Measurements from ENCODE around the gene DCTN4. TPM values are rescaled to one million over a fixed set of nuclear protein-coding genes. Genes with fewer than 3 reads are reported as not detected.

Gene DCTN4
- total RNA-seq, 1 experiment from 2014 or later = 48.5 TPM

GRCh38 chr5:150674341-150674821 is 84.4 kb downstream of the DCTN4 start:
- Histone ChIP-seq H4K5ac (ENCODE audit: insufficient read length, low read depth, low read length) (no peak overlapping the region), H3K14ac (ENCODE audit: insufficient read depth, low read length) (no peak overlapping the region), H2BK20ac (ENCODE audit: low read depth, low read length, poor library complexity, severe bottlenecking) (no peak overlapping the region), H3K56ac (ENCODE audit: insufficient read length, low read depth, low read length) (no peak overlapping the region), H3K23me2 (ENCODE audit: insufficient read length, low read depth, low read length, poor library complexity, severe bottlenecking) (peaks cover 7% of the 10 kb centered on the region), H2BK5ac (ENCODE audit: insufficient read length, low read length) (no peak overlapping the region), H2BK120ac (ENCODE audit: low read depth, low read length, poor library complexity, severe bottlenecking) (no peak overlapping the region), H3K4ac (ENCODE audit: low read depth, low read length) (no peak overlapping the region), H3K27me3 (ENCODE audit: insufficient read depth, low read length) (no peaks in the 10 kb centered on the region), H3K9ac (ENCODE audit: extremely low read depth, insufficient read length, low read length) (no peak overlapping the region), H3K27ac (ENCODE audit: insufficient read length, low read depth, low read length) (no peak overlapping the region), H3K18ac (ENCODE audit: insufficient read length, low read depth, low read length) (no peak overlapping the region), H3K9me3 (ENCODE audit: control insufficient read depth, low read depth, low read length) (no peaks in the 10 kb centered on the region), H2AK5ac (ENCODE audit: insufficient read length, low read length) (no peak overlapping the region), H4K91ac (ENCODE audit: insufficient read length, low read depth, low read length) (no peak overlapping the region), H4K20me1 (ENCODE audit: control insufficient read depth, insufficient read depth, insufficient read length) (no peaks in the 10 kb centered on the region), H3K4me2 (ENCODE audit: insufficient read depth, insufficient read length, low read length) (no peak overlapping the region), H2BK15ac (ENCODE audit: low read depth, low read length) (no peak overlapping the region), H3K79me2 (ENCODE audit: insufficient read depth, low read length) (no peaks in the 10 kb centered on the region), H3K4me1 (ENCODE audit: insufficient read depth, low read length) (peaks cover 3% of the 10 kb centered on the region; the same call in 1 of the 2 replicates), H2AFZ (ENCODE audit: low read length) (no peak overlapping the region), H2BK12ac (ENCODE audit: insufficient read length, low read depth, low read length) (no peak overlapping the region), H3K23ac (ENCODE audit: insufficient read length, low read depth, low read length) (no peak overlapping the region), H3T11ph (ENCODE audit: low read length) (no peak overlapping the region), H4K8ac (replicated peaks; ENCODE audit: insufficient read length, low read depth, low read length) (no peak overlapping the region), H3K79me1 (ENCODE audit: insufficient read depth, low read depth, low read length, poor library complexity, severe bottlenecking) (no peaks in the 10 kb centered on the region)
- Mint-ChIP-seq H3K27ac (peak overlapping the region in 2 of 3 experiments; percentile 55 to 74; a peak in 2 of 7 replicates), H3K36me3 (ENCODE audit: insufficient read depth in 1 of 3, low read depth in 3 of 3) (peaks cover 7 to 12% (median 8%) of the 10 kb centered on the region in 3 experiments; a peak in 6 of 7 replicates), H3K4me1 (peaks cover 29 to 30% of the 10 kb centered on the region in 2 experiments), H3K9me3 (no peaks in the 10 kb centered on the region; a peak in 1 of 5 replicates), H3K4me3 (no peak overlapping the region; a peak in 1 of 5 replicates), H3K27me3 (ENCODE audit: low read depth) (no peaks in the 10 kb centered on the region)
- no peak for DNase-seq
- no CpG with 5 or more reads among the region's 4 CpGs for WGBS (ENCODE audit: extremely low coverage, insufficient read length, low lambda C conversion rate)
- TF ChIP-seq, protein P1, sequence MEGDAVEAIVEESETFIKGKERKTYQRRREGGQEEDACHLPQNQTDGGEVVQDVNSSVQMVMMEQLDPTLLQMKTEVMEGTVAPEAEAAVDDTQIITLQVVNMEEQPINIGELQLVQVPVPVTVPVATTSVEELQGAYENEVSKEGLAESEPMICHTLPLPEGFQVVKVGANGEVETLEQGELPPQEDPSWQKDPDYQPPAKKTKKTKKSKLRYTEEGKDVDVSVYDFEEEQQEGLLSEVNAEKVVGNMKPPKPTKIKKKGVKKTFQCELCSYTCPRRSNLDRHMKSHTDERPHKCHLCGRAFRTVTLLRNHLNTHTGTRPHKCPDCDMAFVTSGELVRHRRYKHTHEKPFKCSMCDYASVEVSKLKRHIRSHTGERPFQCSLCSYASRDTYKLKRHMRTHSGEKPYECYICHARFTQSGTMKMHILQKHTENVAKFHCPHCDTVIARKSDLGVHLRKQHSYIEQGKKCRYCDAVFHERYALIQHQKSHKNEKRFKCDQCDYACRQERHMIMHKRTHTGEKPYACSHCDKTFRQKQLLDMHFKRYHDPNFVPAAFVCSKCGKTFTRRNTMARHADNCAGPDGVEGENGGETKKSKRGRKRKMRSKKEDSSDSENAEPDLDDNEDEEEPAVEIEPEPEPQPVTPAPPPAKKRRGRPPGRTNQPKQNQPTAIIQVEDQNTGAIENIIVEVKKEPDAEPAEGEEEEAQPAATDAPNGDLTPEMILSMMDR (conservative IDR thresholded peaks at IDR 0.05) = no peak

All from H9 (cell line).